Measurements from ENCODE around the gene LOXL1.

The LOXL1 gene

GRCh38 chr15:73978896-73979295 is 52.6 kb downstream of the LOXL1 start:
- Histone ChIP-seq H3K9me3 (no peaks in the 10 kb centered on the region), H3K27me3 (no peaks in the 10 kb centered on the region), H3K36me3 (no peaks in the 10 kb centered on the region), H3K4me1 (peaks cover 12% of the 10 kb centered on the region), H3K4me3 (ENCODE audit: low read depth, low read length) (no peak overlapping the region)
- no peak for TF ChIP-seq CTCF (IDR thresholded peaks at IDR 0.05; ENCODE audit: low read depth, low read length)
- no peak for DNase-seq

GRCh38 chr15:73979636-73980035 is 53.4 kb downstream of the LOXL1 start:
- H3K4me1 ChIP-seq: peaks cover 14% of the 10 kb centered on the region
- no peak for DNase-seq
- no peaks in the 10 kb centered on the region for H3K9me3 ChIP-seq
- H3K36me3 ChIP-seq: no peaks in the 10 kb centered on the region
- no peak for TF ChIP-seq CTCF (IDR thresholded peaks at IDR 0.05; ENCODE audit: low read depth, low read length)
- H3K4me3 ChIP-seq (ENCODE audit: low read depth, low read length): no peak overlapping the region
- H3K27me3 ChIP-seq: no peaks in the 10 kb centered on the region

GRCh38 chr15:73981761-73982221 is 55.5 kb downstream of the LOXL1 start:
- Histone ChIP-seq H3K4me3 (ENCODE audit: low read depth, low read length) (no peak overlapping the region), H3K4me1 (peaks cover 22% of the 10 kb centered on the region), H3K9me3 (no peaks in the 10 kb centered on the region), H3K27me3 (no peaks in the 10 kb centered on the region), H3K36me3 (no peaks in the 10 kb centered on the region)
- no peak for DNase-seq
- no peak for TF ChIP-seq CTCF (IDR thresholded peaks at IDR 0.05; ENCODE audit: low read depth, low read length)

GRCh38 chr15:73982222-73982962 is 56.1 kb downstream of the LOXL1 start:
- Histone ChIP-seq H3K36me3 (no peaks in the 10 kb centered on the region), H3K9me3 (no peaks in the 10 kb centered on the region), H3K4me3 (ENCODE audit: low read depth, low read length) (no peak overlapping the region), H3K4me1 (peaks cover 22% of the 10 kb centered on the region), H3K27me3 (no peaks in the 10 kb centered on the region)
- no peak for TF ChIP-seq CTCF (IDR thresholded peaks at IDR 0.05; ENCODE audit: low read depth, low read length)
- peak; percentile 46 for DNase-seq

GRCh38 chr15:73983211-73983727 is 57.0 kb downstream of the LOXL1 start:
- Histone ChIP-seq H3K9me3 (no peaks in the 10 kb centered on the region), H3K27me3 (no peaks in the 10 kb centered on the region), H3K36me3 (no peaks in the 10 kb centered on the region), H3K4me1 (peaks cover 22% of the 10 kb centered on the region), H3K4me3 (ENCODE audit: low read depth, low read length) (no peak overlapping the region)
- DNase-seq: peak; percentile 74
- no peak for TF ChIP-seq CTCF (IDR thresholded peaks at IDR 0.05; ENCODE audit: low read depth, low read length)

- H3K4me1 ChIP-seq: peaks cover 22% of the 10 kb centered on the region
- no peak overlapping the region for H3K4me3 ChIP-seq (ENCODE audit: low read depth, low read length)
- no peak for DNase-seq
- no peaks in the 10 kb centered on the region for H3K36me3 ChIP-seq
- H3K27me3 ChIP-seq: no peaks in the 10 kb centered on the region
- H3K9me3 ChIP-seq: no peaks in the 10 kb centered on the region
- no peak for TF ChIP-seq CTCF (IDR thresholded peaks at IDR 0.05; ENCODE audit: low read depth, low read length)
These were observed 57.5 kb downstream of the LOXL1 start for GRCh38 chr15:73983773-73984172.

All from BE2C (cell line).